ENCODE data around the gene PRDM15. TPM values are rescaled to one million over a fixed set of nuclear protein-coding genes. Genes with fewer than 3 reads are reported as not detected.
A peak's percentile ranks its signal among the peaks of the same experiment; 100 is the strongest.

The PRDM15 gene
- total and polyA plus RNA-seq, 7 experiments from 2014 or later, result 1.3 to 20.1 (median 15.1) TPM

- no peak for ATAC-seq
- Histone ChIP-seq H3K36me3 (ENCODE audit: control insufficient read depth in 2 of 3, insufficient read depth in 3 of 3, low read length in 3 of 3) (no peaks in the 10 kb centered on the region), H3K4me1 (ENCODE audit: control insufficient read depth in 2 of 2, insufficient read depth in 2 of 2, low read length in 2 of 2) (no peaks in the 10 kb centered on the region), H3K27me3 (ENCODE audit: control insufficient read depth in 2 of 2, insufficient read depth in 2 of 2, low read length in 2 of 2) (peaks cover 4 to 20% of the 10 kb centered on the region in 2 donors), H3K4me3 (ENCODE audit: low read length) (no peak overlapping the region), H3K9me3 (ENCODE audit: control insufficient read depth in 2 of 3, low read length in 3 of 3) (no peaks in the 10 kb centered on the region), H3K27ac (ENCODE audit: low read depth, low read length) (no peak overlapping the region)
- CTCF ChIA-PET, result no interaction called here
- DNase-seq, result no peak
- Mint-ChIP-seq H3K27ac (no peak overlapping the region), H3K36me3 (peaks cover 0 to 4% (median 0%) of the 10 kb centered on the region in 5 donors), H3K27me3 (peaks cover 49 to 59% (median 53%) of the 10 kb centered on the region in 5 donors), H3K4me1 (peaks cover 0 to 13% (median 10%) of the 10 kb centered on the region in 7 donors), H3K9me3 (peaks cover 0 to 2% (median 0%) of the 10 kb centered on the region in 11 donors), H3K4me3 (no peak overlapping the region)
- intact Hi-C loops (cut with micrococcal nuclease), result no loop called here
- POLR2A ChIA-PET, result no interaction called here
Observed at GRCh38 chr21:41784456-41785102, 94.6 kb downstream of the PRDM15 start.

- intact Hi-C loops (cut with micrococcal nuclease), result no loop called here
- Mint-ChIP-seq H3K4me1 (peaks cover 0 to 23% (median 16%) of the 10 kb centered on the region in 7 donors), H3K9me3 (peaks cover 0 to 2% (median 0%) of the 10 kb centered on the region in 11 donors), H3K27ac (peak overlapping the region in 1 of 9 donors; percentile 36), H3K27me3 (peaks cover 52 to 60% (median 59%) of the 10 kb centered on the region in 5 donors), H3K4me3 (peak overlapping the region in 3 of 10 donors; percentile 24 to 51 (median 46)), H3K36me3 (peaks cover 0 to 4% (median 0%) of the 10 kb centered on the region in 5 donors)
- H3K27ac ChIP-seq (ENCODE audit: low read depth, low read length), result no peak overlapping the region
- POLR2A ChIA-PET, result no interaction called here
- H3K4me3 ChIP-seq (ENCODE audit: low read length), result no peak overlapping the region
- ATAC-seq, result peak; percentile 20
- no peaks in the 10 kb centered on the region for H3K4me1 ChIP-seq (ENCODE audit: control insufficient read depth in 2 of 2, insufficient read depth in 2 of 2, low read length in 2 of 2)
- H3K9me3 ChIP-seq (ENCODE audit: control insufficient read depth in 2 of 3, low read length in 3 of 3), result no peaks in the 10 kb centered on the region
- H3K27me3 ChIP-seq (ENCODE audit: control insufficient read depth in 2 of 2, insufficient read depth in 2 of 2, low read length in 2 of 2), result peaks cover 4 to 20% of the 10 kb centered on the region in 2 donors
- CTCF ChIA-PET, result no interaction called here
- no peaks in the 10 kb centered on the region for H3K36me3 ChIP-seq (ENCODE audit: control insufficient read depth in 2 of 3, insufficient read depth in 3 of 3, low read length in 3 of 3)
- DNase-seq, result peak in 1 of 9 donors; percentile 29
Observed at GRCh38 chr21:41783476-41784180, 95.5 kb downstream of the PRDM15 start.

GRCh38 chr21:41781050-41781410, 98.1 kb downstream of the PRDM15 start:
- no peak overlapping the region for H3K4me3 Mint-ChIP-seq
- peaks cover 0 to 8% (median 0%) of the 10 kb centered on the region in 5 donors for H3K36me3 Mint-ChIP-seq
- H3K9me3 Mint-ChIP-seq, result peaks cover 0 to 2% (median 0%) of the 10 kb centered on the region in 11 donors
- POLR2A ChIA-PET, result interaction anchor here (0.7 kb wide), 1 partner anchor 18 kb away, joined by 3 read pairs; no protein-coding TSS in a partner anchor
- H3K4me1 ChIP-seq (ENCODE audit: control insufficient read depth in 2 of 2, insufficient read depth in 2 of 2, low read length in 2 of 2), result no peaks in the 10 kb centered on the region
- H3K27ac Mint-ChIP-seq, result no peak overlapping the region
- no peaks in the 10 kb centered on the region for H3K36me3 ChIP-seq (ENCODE audit: control insufficient read depth in 2 of 3, insufficient read depth in 3 of 3, low read length in 3 of 3)
- no peak overlapping the region for H3K27ac ChIP-seq (ENCODE audit: low read depth, low read length)
- no peaks in the 10 kb centered on the region for H3K9me3 ChIP-seq (ENCODE audit: control insufficient read depth in 2 of 3, low read length in 3 of 3)
- intact Hi-C loops (cut with micrococcal nuclease), result no loop called here
- H3K4me1 Mint-ChIP-seq, result peaks cover 0 to 24% (median 16%) of the 10 kb centered on the region in 7 donors
- DNase-seq (no peak), ATAC-seq (no peak)
- no peak overlapping the region for H3K4me3 ChIP-seq (ENCODE audit: low read length)
- H3K27me3 ChIP-seq (ENCODE audit: control insufficient read depth in 2 of 2, insufficient read depth in 2 of 2, low read length in 2 of 2), result peaks cover 4 to 20% of the 10 kb centered on the region in 2 donors
- H3K27me3 Mint-ChIP-seq, result peaks cover 58 to 64% (median 63%) of the 10 kb centered on the region in 5 donors
- CTCF ChIA-PET, result no interaction called here

GRCh38 chr21:41780337-41781049, 98.7 kb downstream of the PRDM15 start:
- H3K4me1 ChIP-seq (ENCODE audit: control insufficient read depth in 2 of 2, insufficient read depth in 2 of 2, low read length in 2 of 2), result no peaks in the 10 kb centered on the region
- H3K36me3 ChIP-seq (ENCODE audit: control insufficient read depth in 2 of 3, insufficient read depth in 3 of 3, low read length in 3 of 3), result no peaks in the 10 kb centered on the region
- H3K27ac ChIP-seq (ENCODE audit: low read depth, low read length), result no peak overlapping the region
- Mint-ChIP-seq H3K4me1 (peaks cover 0 to 24% (median 16%) of the 10 kb centered on the region in 7 donors), H3K9me3 (peaks cover 0 to 3% (median 0%) of the 10 kb centered on the region in 11 donors), H3K27me3 (peaks cover 62 to 67% (median 64%) of the 10 kb centered on the region in 5 donors), H3K36me3 (peaks cover 0 to 8% (median 0%) of the 10 kb centered on the region in 5 donors), H3K4me3 (no peak overlapping the region), H3K27ac (no peak overlapping the region)
- CTCF ChIA-PET, result no interaction called here
- H3K27me3 ChIP-seq (ENCODE audit: control insufficient read depth in 2 of 2, insufficient read depth in 2 of 2, low read length in 2 of 2), result peaks cover 8 to 20% of the 10 kb centered on the region in 2 donors
- no peak overlapping the region for H3K4me3 ChIP-seq (ENCODE audit: low read length)
- intact Hi-C loops (cut with micrococcal nuclease), result no loop called here
- ATAC-seq (no peak), DNase-seq (no peak)
- POLR2A ChIA-PET, result interaction anchor here (0.7 kb wide), 1 partner anchor 17 kb away, joined by 3 read pairs; no protein-coding TSS in a partner anchor
- no peaks in the 10 kb centered on the region for H3K9me3 ChIP-seq (ENCODE audit: control insufficient read depth in 2 of 3, low read length in 3 of 3)

- peak overlapping the region in 3 of 10 donors; percentile 41 to 66 (median 47) for H3K4me3 Mint-ChIP-seq
- peaks cover 0 to 24% (median 16%) of the 10 kb centered on the region in 7 donors for H3K4me1 Mint-ChIP-seq
- H3K36me3 Mint-ChIP-seq, result peaks cover 0 to 8% (median 2%) of the 10 kb centered on the region in 5 donors
- H3K27ac ChIP-seq (ENCODE audit: low read depth, low read length), result no peak overlapping the region
- peak overlapping the region in 1 of 9 donors; percentile 74 for H3K27ac Mint-ChIP-seq
- POLR2A ChIA-PET, result no interaction called here
- no peak for DNase-seq
- CTCF ChIA-PET, result no interaction called here
- no peaks in the 10 kb centered on the region for H3K9me3 ChIP-seq (ENCODE audit: control insufficient read depth in 2 of 3, low read length in 3 of 3)
- no peak for ATAC-seq
- peaks cover 0 to 3% (median 0%) of the 10 kb centered on the region in 11 donors for H3K9me3 Mint-ChIP-seq
- H3K4me1 ChIP-seq (ENCODE audit: control insufficient read depth in 2 of 2, insufficient read depth in 2 of 2, low read length in 2 of 2), result no peaks in the 10 kb centered on the region
- H3K4me3 ChIP-seq (ENCODE audit: low read length), result no peak overlapping the region
- H3K27me3 Mint-ChIP-seq, result peaks cover 65 to 71% (median 68%) of the 10 kb centered on the region in 5 donors
- H3K27me3 ChIP-seq (ENCODE audit: control insufficient read depth in 2 of 2, insufficient read depth in 2 of 2, low read length in 2 of 2), result peaks cover 9 to 20% of the 10 kb centered on the region in 2 donors
- no peaks in the 10 kb centered on the region for H3K36me3 ChIP-seq (ENCODE audit: control insufficient read depth in 2 of 3, insufficient read depth in 3 of 3, low read length in 3 of 3)
- intact Hi-C loops (cut with micrococcal nuclease), result loop anchor here in 1 of 2 donors (2.0 kb wide), 1 partner anchor 497 kb away; no protein-coding TSS in a partner anchor
Observed at GRCh38 chr21:41779659-41780058, 99.5 kb downstream of the PRDM15 start.

GRCh38 chr21:41778930-41779600, 100.1 kb downstream of the PRDM15 start:
- peaks cover 65 to 72% (median 69%) of the 10 kb centered on the region in 5 donors for H3K27me3 Mint-ChIP-seq
- intact Hi-C loops (cut with micrococcal nuclease), result loop anchor here in 1 of 2 donors (2.0 kb wide), 1 partner anchor 496 kb away; no protein-coding TSS in a partner anchor
- H3K4me3 Mint-ChIP-seq, result peak overlapping the region in 5 of 10 donors; percentile 12 to 66 (median 29)
- Histone ChIP-seq H3K9me3 (ENCODE audit: control insufficient read depth in 2 of 3, low read length in 3 of 3) (no peaks in the 10 kb centered on the region), H3K36me3 (ENCODE audit: control insufficient read depth in 2 of 3, insufficient read depth in 3 of 3, low read length in 3 of 3) (no peaks in the 10 kb centered on the region), H3K4me3 (ENCODE audit: low read length) (no peak overlapping the region), H3K27me3 (ENCODE audit: control insufficient read depth in 2 of 2, insufficient read depth in 2 of 2, low read length in 2 of 2) (peaks cover 9 to 20% of the 10 kb centered on the region in 2 donors), H3K4me1 (ENCODE audit: control insufficient read depth in 2 of 2, insufficient read depth in 2 of 2, low read length in 2 of 2) (no peaks in the 10 kb centered on the region), H3K27ac (ENCODE audit: low read depth, low read length) (no peak overlapping the region)
- peaks cover 0 to 3% (median 0%) of the 10 kb centered on the region in 11 donors for H3K9me3 Mint-ChIP-seq
- H3K27ac Mint-ChIP-seq, result peak overlapping the region in 1 of 9 donors; percentile 74
- peaks cover 0 to 8% (median 1%) of the 10 kb centered on the region in 5 donors for H3K36me3 Mint-ChIP-seq
- H3K4me1 Mint-ChIP-seq, result peaks cover 0 to 22% (median 15%) of the 10 kb centered on the region in 7 donors
- CTCF ChIA-PET, result interaction anchor here (0.9 kb wide), 1 partner anchor 496 kb away, joined by 3 read pairs; no protein-coding TSS in a partner anchor
- ATAC-seq, result no peak
- POLR2A ChIA-PET, result no interaction called here
- DNase-seq, result no peak
